ENCODE data around the gene COL9A3. TPM values are rescaled to one million over a fixed set of nuclear protein-coding genes. Genes with fewer than 3 reads are reported as not detected.

The COL9A3 gene
- total and polyA plus RNA-seq, 2 of the 8 experiments (the other 6 are each of a cell fraction or from before 2014, with no cell fraction given) = 21.7 to 80.1 TPM

DNA sequence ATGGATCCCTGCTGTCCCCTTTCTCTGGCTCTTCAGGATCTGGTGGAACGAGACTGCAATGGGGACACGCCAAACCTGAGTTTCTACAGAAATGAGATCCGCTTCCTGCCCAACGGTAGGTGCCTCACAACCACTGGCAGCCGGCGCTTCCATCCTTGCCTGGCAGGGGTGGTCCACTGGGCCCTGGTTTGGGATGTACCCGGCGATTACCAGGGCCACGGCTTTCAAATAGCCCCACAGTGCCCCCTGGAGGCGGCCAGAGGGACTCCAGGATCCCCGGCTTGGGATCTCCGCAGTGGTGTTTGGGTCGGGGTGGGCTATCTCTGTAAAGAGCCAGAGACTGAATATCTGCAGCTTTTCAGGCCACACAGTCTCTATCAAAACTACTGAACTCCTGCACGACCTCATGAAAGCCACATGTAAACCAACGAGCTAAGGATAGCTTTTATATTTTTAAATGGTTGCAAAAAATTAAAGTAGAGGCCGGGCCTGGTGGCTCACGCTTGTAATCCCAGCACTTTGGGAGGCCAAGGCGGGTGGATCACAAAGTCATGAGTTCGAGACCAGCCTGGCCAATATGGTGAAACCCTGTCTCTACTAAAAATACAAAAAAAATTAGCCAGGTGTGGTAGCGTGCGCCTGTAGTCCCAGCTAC is 8.5 kb upstream of the COL9A3 start:
- no peak overlapping the region for H2AFZ ChIP-seq (ENCODE audit: low read length)

More for the DNA sequence above, 8.5 kb upstream of the COL9A3 start:
- Histone ChIP-seq H3K4me3 (ENCODE audit: extremely low read depth in 1 of 4, insufficient read depth in 2 of 4, low read depth in 3 of 4, low read length in 4 of 4) (no peak overlapping the region), H2BK20ac (ENCODE audit: low read length) (no peak overlapping the region), H3K27ac (ENCODE audit: low read depth, low read length) (no peak overlapping the region), H4K91ac (replicated peaks; ENCODE audit: insufficient read length, low read length) (no peak overlapping the region), H3K4ac (replicated peaks; ENCODE audit: insufficient read length, low read depth, low read length) (no peak overlapping the region), H3K9ac (replicated peaks in 1 of 4; ENCODE audit: extremely low read depth in 1 of 4, low read depth in 3 of 4, low read length in 3 of 4) (no peak overlapping the region), H2AK5ac (ENCODE audit: low read depth, low read length) (no peak overlapping the region), H2BK12ac (ENCODE audit: low read depth, low read length) (no peak overlapping the region), H3K4me1 (replicated peaks in 1 of 4; ENCODE audit: control insufficient read depth in 3 of 4, insufficient read depth in 4 of 4, low read length in 3 of 4) (peaks cover 0 to 12% (median 8%) of the 10 kb centered on the region in 4 experiments; a peak in 6 of 7 replicates), H3K18ac (ENCODE audit: extremely low read depth, low read length) (no peak overlapping the region), H2BK120ac (replicated peaks; ENCODE audit: low read depth, low read length) (no peak overlapping the region), H4K20me1 (replicated peaks in 1 of 2; ENCODE audit: control insufficient read depth in 1 of 2, insufficient read depth in 2 of 2, low read length in 2 of 2) (peaks cover 6 to 21% of the 10 kb centered on the region in 2 experiments), H3K4me2 (ENCODE audit: insufficient read depth in 1 of 2, low read depth in 2 of 2, low read length in 2 of 2) (no peak overlapping the region), H3K9me3 (ENCODE audit: insufficient read depth in 2 of 2, low read depth in 1 of 2, low read length in 1 of 2) (no peaks in the 10 kb centered on the region), H2BK5ac (ENCODE audit: low read depth, low read length) (no peak overlapping the region), H3K36me3 (ENCODE audit: control insufficient read depth in 2 of 4, insufficient read depth in 4 of 4, low read length in 3 of 4) (peaks cover 0 to 20% (median 8%) of the 10 kb centered on the region in 4 experiments; a peak in 4 of 8 replicates), H2BK15ac (ENCODE audit: low read length) (no peak overlapping the region), H3K27me3 (replicated peaks in 1 of 4; ENCODE audit: control insufficient read depth in 3 of 4, extremely low read depth in 1 of 4, insufficient read depth in 3 of 4, low read length in 3 of 4) (peaks cover 0 to 6% (median 3%) of the 10 kb centered on the region in 4 experiments; a peak in 4 of 7 replicates), H3K79me2 (ENCODE audit: control insufficient read depth in 1 of 2, insufficient read depth in 2 of 2, low read length in 2 of 2) (no peaks in the 10 kb centered on the region), H3K23me2 (ENCODE audit: low read depth, low read length) (peaks cover 8% of the 10 kb centered on the region; the same call in 1 of the 2 replicates), H3K23ac (ENCODE audit: insufficient read length) (no peak overlapping the region), H4K5ac (ENCODE audit: insufficient read length, low read depth, low read length) (no peak overlapping the region), H3K14ac (ENCODE audit: insufficient read length) (no peak overlapping the region), H4K8ac (ENCODE audit: extremely low read depth, insufficient read depth, low read length) (no peak overlapping the region), H3K56ac (replicated peaks; ENCODE audit: insufficient read length, low read depth, low read length) (no peak overlapping the region), H3K79me1 (ENCODE audit: low read depth, low read length) (peaks cover 6% of the 10 kb centered on the region; the same call in 1 of the 2 replicates)
- TF ChIP-seq RAD21 (IDR thresholded peaks at IDR 0.05 in 1 of 2, conservative IDR thresholded peaks at IDR 0.05 in 1 of 2; ENCODE audit: low read depth in 2 of 2, low read length in 2 of 2) = peak; percentile 78 to 90
- TF ChIP-seq SP2 (IDR thresholded peaks at IDR 0.05; ENCODE audit: low read length) = no peak
- TF ChIP-seq CTCF (IDR thresholded peaks at IDR 0.05; ENCODE audit: control extremely low read depth in 1 of 3, insufficient read depth in 1 of 3, low read depth in 1 of 3, low read length in 3 of 3) = peak; percentile 77 to 88 (median 84)
- WGBS, 2 experiments (ENCODE audit: extremely low coverage in 1 of 2, insufficient coverage in 1 of 2, insufficient read length in 1 of 2, insufficient replicate concordance in 2 of 2, low coverage in 1 of 2, low lambda C conversion rate in 2 of 2, missing lambda C conversion rate in 1 of 2) = 55% methylated on average over 21 of the region's 21 CpGs; no CpG with 5 or more reads in 1 of the 2 experiments
- no peak for FAIRE-seq
- DNase-seq (ENCODE audit: low read depth in 1 of 2, low spot score in 2 of 2) = peak in 1 of 2 experiments; percentile 97
- POLR2A ChIA-PET (ENCODE audit: partially characterized antibody) = interaction anchor here (1.2 to 1.3 kb wide), 3 partner anchors 11 to 23 kb away, joined by 3 read pairs; partner anchors contain the start of gene MRGBP
- CTCF ChIA-PET (ENCODE audit: partially characterized antibody) = interaction anchor here (0.6 to 4.0 kb wide), 44 partner anchors 9 to 353 kb away, joined by 3 to 37 read pairs (median 5); partner anchors contain the start of genes COL9A3 and MRGBP

Data from H1 (cell line).